Adrenal gland (tissue), 5 donors: ENCODE results near the gene PRKCZ.

Source experiments
- POLR2A ChIP-seq, 2 donors: fragments of 450-650 bp; IDR thresholded peaks; one replicate each; pipeline ENCODE4 v1.6.1; 2017; ENCODE audit warnings: antibody characterized with exemption in 2 of 2, mild to moderate bottlenecking in 2 of 2, moderate library complexity in 1 of 2
- TF ChIP-seq, protein P1 (sequence below), 6 experiments: fragments of 450-650 bp in 4 of 6; fragments of 200-600 bp in 2 of 6; sonication (generic) in 1 of 6; IDR thresholded peaks; 1 replicate in 5 of 6; 2 replicates in 1 of 6; pipeline versions ENCODE4 v1.5.1 to v1.8.0; 2016 to 2021; ENCODE audit warnings: antibody characterized with exemption in 6 of 6, mild to moderate bottlenecking in 2 of 6, moderate library complexity in 1 of 6
- donor health status: DM: no; HTN: no; CAD: no.

DNA sequence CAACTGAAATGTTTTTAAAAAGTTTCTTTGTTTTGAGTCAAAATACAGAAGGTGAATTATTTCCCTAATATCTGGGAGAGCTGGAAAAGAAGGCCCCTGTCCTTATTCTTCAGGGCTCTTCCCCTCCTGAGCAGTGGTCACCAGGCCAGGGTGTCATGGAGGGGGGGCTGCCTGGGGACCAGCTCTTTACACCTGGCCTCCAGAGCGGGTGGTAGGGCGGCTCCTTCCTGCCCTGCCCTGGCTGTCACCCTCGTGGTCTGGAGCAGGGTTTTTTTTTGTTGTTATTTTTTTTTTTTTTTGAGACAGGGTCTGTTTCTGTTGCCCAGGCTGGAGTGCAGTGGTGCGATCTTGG, 184.5 kb downstream of the PRKCZ start:
- TF ChIP-seq, protein P1, sequence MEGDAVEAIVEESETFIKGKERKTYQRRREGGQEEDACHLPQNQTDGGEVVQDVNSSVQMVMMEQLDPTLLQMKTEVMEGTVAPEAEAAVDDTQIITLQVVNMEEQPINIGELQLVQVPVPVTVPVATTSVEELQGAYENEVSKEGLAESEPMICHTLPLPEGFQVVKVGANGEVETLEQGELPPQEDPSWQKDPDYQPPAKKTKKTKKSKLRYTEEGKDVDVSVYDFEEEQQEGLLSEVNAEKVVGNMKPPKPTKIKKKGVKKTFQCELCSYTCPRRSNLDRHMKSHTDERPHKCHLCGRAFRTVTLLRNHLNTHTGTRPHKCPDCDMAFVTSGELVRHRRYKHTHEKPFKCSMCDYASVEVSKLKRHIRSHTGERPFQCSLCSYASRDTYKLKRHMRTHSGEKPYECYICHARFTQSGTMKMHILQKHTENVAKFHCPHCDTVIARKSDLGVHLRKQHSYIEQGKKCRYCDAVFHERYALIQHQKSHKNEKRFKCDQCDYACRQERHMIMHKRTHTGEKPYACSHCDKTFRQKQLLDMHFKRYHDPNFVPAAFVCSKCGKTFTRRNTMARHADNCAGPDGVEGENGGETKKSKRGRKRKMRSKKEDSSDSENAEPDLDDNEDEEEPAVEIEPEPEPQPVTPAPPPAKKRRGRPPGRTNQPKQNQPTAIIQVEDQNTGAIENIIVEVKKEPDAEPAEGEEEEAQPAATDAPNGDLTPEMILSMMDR (IDR thresholded peaks at IDR 0.05), result peak in 1 of 6 experiments; percentile 12
- no peak for TF ChIP-seq POLR2A (IDR thresholded peaks at IDR 0.05)
